Ovary (tissue), 9 donors: ENCODE data around the gene HOXD11. TPM values are rescaled to one million over a fixed set of nuclear protein-coding genes. Genes with fewer than 3 reads are reported as not detected.

ENCODE experiments used
- DNase-seq, 5 donors: peaks; one replicate each; pipeline ENCODE4 v3.0.0-alpha.2; 2019 to 2020
- H3K27ac ChIP-seq, 2 donors: fragments of 200-600 bp; one replicate each; pipeline versions ENCODE4 v1.5.1 to v1.8.0; 2019 to 2022
- H3K27me3 ChIP-seq: fragments of 200-600 bp; one replicate; pipeline ENCODE4 v1.8.0; 2022
- H3K36me3 ChIP-seq: fragments of 200-600 bp; sonication (generic); one replicate; pipeline ENCODE4 v1.5.1; 2019
- H3K4me1 ChIP-seq: one replicate; pipeline ENCODE4 v1.8.1; 2013; ENCODE audit warnings: mild to moderate bottlenecking, moderate library complexity; ENCODE audit not compliant: insufficient read depth
- H3K4me3 ChIP-seq: fragments of 200-600 bp; sonication (generic); one replicate; pipeline ENCODE4 v1.5.1; 2017
- H3K9me3 ChIP-seq, 2 donors: fragments of 200-600 bp in 1 of 2; sonication (generic) in 1 of 2; one replicate each; pipeline versions ENCODE4 v1.5.1 to v1.8.1; 2013 to 2019; ENCODE audit warnings: mild to moderate bottlenecking in 1 of 2, moderate library complexity in 1 of 2
- CTCF ChIP-seq, 3 donors: fragments of 450-650 bp in 2 of 3; fragments of 200-600 bp in 1 of 3; IDR thresholded peaks; one replicate each; pipeline versions ENCODE4 v1.5.1 to v1.8.0; 2016 to 2022; ENCODE audit warnings: antibody characterized with exemption in 3 of 3, mild to moderate bottlenecking in 1 of 3
- EP300 ChIP-seq: sonication (generic); formaldehyde crosslinking; IDR thresholded peaks from one replicate; pipeline ENCODE4 v1.6.1; 2017; ENCODE audit warnings: antibody characterized with exemption
- POLR2A ChIP-seq: fragments of 450-650 bp; IDR thresholded peaks from one replicate; pipeline ENCODE4 v1.6.1; 2017; ENCODE audit warnings: antibody characterized with exemption, mild to moderate bottlenecking, moderate library complexity
- WGBS, 3 donors: extraction: QIAGEN DNeasy Blood & Tissue Kit in 1 of 3; methylation state at CpG; one replicate each; pipeline versions ENCODE4 v1.1.5 to v1.1.7; 2013 to 2017; 5-methylcytosine and 5-hydroxymethylcytosine counted together
- intact Hi-C, 4 donors: fragments of 100-400 bp; cut with DNase I; formaldehyde crosslinking; loops; one replicate each; pipeline versions ENCODE4 v1.11.0 to v1.15.1; 2022 to 2023
- polyA plus RNA-seq, 2 donors: library from polyadenylated mRNA; stranded (reverse); fragments of 200-250 nt in 1 of 2; fragments of 350-450 nt in 1 of 2; fragmentation: Illumina TruSeq in 1 of 2; extraction: RNeasy Lipid Tissue Mini Kit (QIAGEN cat#74804) in 1 of 2; gene quantifications; one replicate each; pipeline ENCODE4 v1.2.3, GENCODE V29; 2013 to 2014
- total RNA-seq, 7 donors: library from RNA; depleted of rRNA in 2 of 7; stranded (reverse); fragments of >200 nt in 2 of 7; fragmentation: NEBNext Ultra II Directional in 3 of 7; extraction: Animal tissue kit (Norgen Biotek cat#: 25700) in 3 of 7; gene quantifications; one replicate each; pipeline versions ENCODE4 v1.1.0 to v1.2.4, GENCODE V29; 2016 to 2023
- donor health status: DM: no; HTN: no; CAD: no; lungs with moderate emphysema.
- donor health status: DM: no; HTN: no; CAD: no.
- donor health status: Bipolar disorder and iron deficiency.
- donor health status: DM: yes; HTN: yes; CAD: no.
- donor health status: DM: no; HTN: no; CAD: no.
- donor health status: DM: yes; HTN: yes; CAD: no.

HOXD11 gene
- total and polyA plus RNA-seq, 9 donors, result 0.07 to 1.3 (median 0.61) TPM; not detected in 4

- Histone ChIP-seq H3K4me3 (peak overlapping the region; percentile 32), H3K9me3 (peaks cover 0 to 3% of the 10 kb centered on the region in 2 donors), H3K27ac (no peak overlapping the region), H3K4me1 (peaks cover 5% of the 10 kb centered on the region), H3K36me3 (no peaks in the 10 kb centered on the region), H3K27me3 (peaks cover 6% of the 10 kb centered on the region)
- no peak for DNase-seq
- intact Hi-C loops, result loop anchor here in 2 of 4 donors (5.0 to 10.0 kb wide), 2 partner anchors 417 to 1769 kb away; partner anchors contain the start of gene SP9 (in 1 of the 2)
- 11 to 19% (median 12%) methylated on average over 17 of the region's 17 CpGs for WGBS, 3 donors
- TF ChIP-seq CTCF (IDR thresholded peaks at IDR 0.05) (no peak), POLR2A (no peak)
Measured at GRCh38 chr2:176103742-176104315, 3.3 kb upstream of the HOXD11 start.

GRCh38 chr2:176104316-176105077, 2.6 kb upstream of the HOXD11 start:
- Histone ChIP-seq H3K36me3 (no peaks in the 10 kb centered on the region), H3K9me3 (peaks cover 0 to 3% of the 10 kb centered on the region in 2 donors), H3K27me3 (peaks cover 6% of the 10 kb centered on the region), H3K4me1 (peaks cover 5% of the 10 kb centered on the region), H3K4me3 (peak overlapping the region; percentile 32), H3K27ac (no peak overlapping the region)
- 6 to 14% (median 6%) methylated on average over 46 to 56 of the region's 56 CpGs for WGBS, 3 donors
- intact Hi-C loops, result loop anchor here in 2 of 4 donors (5.0 to 10.0 kb wide), 2 partner anchors 417 to 1770 kb away; partner anchors contain the start of gene SP9 (in 1 of the 2)
- TF ChIP-seq CTCF (IDR thresholded peaks at IDR 0.05) (no peak), EP300 (no peak), POLR2A (no peak)
- DNase-seq, result peak in 1 of 5 donors; percentile 15

- intact Hi-C loops, result loop anchor here in 1 of 4 donors (10.0 kb wide), 1 partner anchor 1770 kb away; the partner anchor contains the start of gene SP9
- peaks cover 5% of the 10 kb centered on the region for H3K4me1 ChIP-seq
- no peaks in the 10 kb centered on the region for H3K27me3 ChIP-seq
- no peak overlapping the region for H3K27ac ChIP-seq
- no peaks in the 10 kb centered on the region for H3K9me3 ChIP-seq
- 18 to 55% (median 25%) methylated on average over 25 of the region's 25 CpGs for WGBS, 3 donors
- peak in 1 of 5 donors; percentile 9 for DNase-seq
- TF ChIP-seq CTCF (IDR thresholded peaks at IDR 0.05) (no peak), POLR2A (no peak), EP300 (no peak)
- H3K4me3 ChIP-seq, result peak overlapping the region; percentile 32
- no peaks in the 10 kb centered on the region for H3K36me3 ChIP-seq
Measured at GRCh38 chr2:176105078-176105729, 1.9 kb upstream of the HOXD11 start.

- H3K4me3 ChIP-seq, result peak overlapping the region; percentile 43
- 28 to 70% (median 37%) methylated on average over 25 of the region's 25 CpGs for WGBS, 3 donors
- no peak overlapping the region for H3K27ac ChIP-seq
- no peaks in the 10 kb centered on the region for H3K36me3 ChIP-seq
- no peaks in the 10 kb centered on the region for H3K27me3 ChIP-seq
- TF ChIP-seq CTCF (IDR thresholded peaks at IDR 0.05), result no peak
- no peak for TF ChIP-seq EP300
- TF ChIP-seq POLR2A, result no peak
- H3K9me3 ChIP-seq, result no peaks in the 10 kb centered on the region
- DNase-seq, result peak in 1 of 5 donors; percentile 11
- peaks cover 5% of the 10 kb centered on the region for H3K4me1 ChIP-seq
- intact Hi-C loops, result loop anchor here in 1 of 4 donors (10.0 kb wide), 1 partner anchor 1771 kb away; the partner anchor contains the start of gene SP9
Measured at GRCh38 chr2:176105730-176106580, 1.1 kb upstream of the HOXD11 start.
